HG02763 (cell line): Measurements from ENCODE around the gene ABHD12.
"Not testable (repeated sequence)": the region's sequence is repeated elsewhere in the genome, so short reads cannot be mapped to it uniquely, and the experiment has no call there.

Source experiments
- ATAC-seq: cut with Tn5 transposase; IDR thresholded peaks from one replicate; pipeline ENCODE4 v1.9.1; 2021; ENCODE audit warnings: mild to moderate bottlenecking, moderate library complexity; ENCODE audit not compliant: unreplicated experiment

The ABHD12 gene

DNA sequence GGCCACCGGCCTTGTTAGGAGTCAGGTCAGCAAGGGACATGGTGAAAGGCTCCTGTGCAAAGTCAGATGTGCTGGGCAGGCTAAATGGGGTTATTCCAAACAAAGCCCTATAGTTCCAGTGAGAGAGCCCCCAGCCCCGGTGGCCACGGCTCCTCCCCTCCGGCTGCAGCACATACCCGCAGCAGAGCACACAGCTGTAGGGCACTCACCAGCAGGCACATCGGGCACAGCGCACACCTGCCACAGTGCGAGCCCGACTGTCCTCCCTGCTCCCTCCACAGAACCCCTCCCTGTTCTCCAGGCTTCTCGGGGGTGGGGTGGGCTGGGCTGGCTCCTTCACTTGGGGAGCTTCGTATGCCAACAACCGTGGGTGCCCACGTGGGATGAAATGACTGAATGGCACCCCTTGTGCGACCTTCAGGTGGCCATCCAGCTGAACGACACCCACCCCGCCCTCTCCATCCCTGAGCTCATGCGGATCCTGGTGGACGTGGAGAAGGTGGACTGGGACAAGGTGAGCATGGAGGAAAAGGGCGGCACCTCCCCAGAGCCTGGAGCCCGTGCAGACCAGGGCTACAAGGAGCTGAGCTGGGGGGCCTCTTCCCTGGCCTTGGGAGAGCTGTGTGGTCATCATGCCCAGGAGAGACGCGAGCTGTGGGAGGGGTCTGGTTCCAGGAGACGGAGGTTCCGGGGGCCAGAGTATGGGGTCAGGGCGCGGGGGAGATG is 111.8 kb downstream of the ABHD12 start:
- ATAC-seq, result no peak

DNA sequence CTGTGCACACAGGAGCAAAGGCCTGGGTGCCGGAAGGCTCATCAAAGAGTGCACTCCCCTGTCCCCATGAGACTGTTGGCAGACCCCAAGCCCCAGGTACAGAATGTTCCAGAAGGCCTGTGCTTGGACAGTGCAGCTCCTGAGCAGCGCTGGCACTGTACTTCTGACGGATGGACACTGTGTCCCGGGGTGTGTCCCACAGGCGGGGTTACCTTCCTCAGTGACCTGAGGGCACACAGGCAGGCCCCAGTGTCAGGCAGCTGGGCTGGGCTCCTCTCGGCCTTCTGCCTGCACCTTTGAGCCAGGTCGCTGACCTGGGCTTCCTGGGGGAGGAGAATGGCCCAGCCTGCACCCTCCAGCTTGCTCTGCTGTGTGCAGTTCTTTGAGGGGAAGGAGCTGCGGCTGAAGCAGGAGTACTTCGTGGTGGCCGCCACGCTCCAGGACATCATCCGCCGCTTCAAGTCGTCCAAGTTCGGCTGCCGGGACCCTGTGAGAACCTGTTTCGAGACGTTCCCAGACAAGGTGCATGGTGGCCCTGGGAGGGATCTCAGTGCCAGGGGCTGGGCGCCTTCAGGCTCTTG is 112.6 kb downstream of the ABHD12 start:
- no peak for ATAC-seq

DNA sequence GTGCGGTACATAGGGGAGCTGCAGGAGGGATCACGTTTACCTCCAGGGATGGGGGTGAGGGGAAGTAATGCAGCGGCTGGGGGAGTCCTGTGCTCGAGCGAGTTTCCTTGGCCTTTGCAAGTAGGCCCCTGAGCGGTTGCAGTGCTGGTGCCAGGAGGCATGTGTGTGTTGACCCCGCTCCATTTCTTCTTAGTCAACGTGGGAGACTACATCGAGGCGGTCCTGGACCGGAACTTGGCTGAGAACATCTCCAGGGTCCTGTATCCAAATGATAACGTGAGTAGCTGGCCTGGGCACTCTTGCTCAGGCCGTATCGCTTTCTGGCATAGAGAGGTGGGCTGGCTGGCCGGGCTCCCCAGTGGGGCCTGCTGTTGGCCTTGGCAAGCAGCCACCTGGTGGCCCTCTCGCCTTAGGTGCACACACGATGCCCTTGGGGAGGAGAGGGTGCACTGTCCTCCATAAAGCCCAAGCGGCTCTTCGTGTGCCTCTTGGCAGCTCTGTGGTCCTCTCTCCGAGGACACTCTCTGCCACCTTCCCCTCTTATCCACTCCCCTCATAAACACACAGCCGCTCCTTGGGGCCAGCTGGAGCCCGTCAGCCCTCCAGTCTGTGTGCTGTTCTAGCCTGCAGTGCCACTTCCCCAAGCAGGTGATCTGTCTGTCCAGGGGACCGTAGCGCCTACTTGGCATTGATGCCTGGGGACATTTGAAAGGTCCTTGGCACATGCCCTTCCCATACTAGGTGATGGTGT is 113.4 kb downstream of the ABHD12 start:
- no peak for ATAC-seq

DNA sequence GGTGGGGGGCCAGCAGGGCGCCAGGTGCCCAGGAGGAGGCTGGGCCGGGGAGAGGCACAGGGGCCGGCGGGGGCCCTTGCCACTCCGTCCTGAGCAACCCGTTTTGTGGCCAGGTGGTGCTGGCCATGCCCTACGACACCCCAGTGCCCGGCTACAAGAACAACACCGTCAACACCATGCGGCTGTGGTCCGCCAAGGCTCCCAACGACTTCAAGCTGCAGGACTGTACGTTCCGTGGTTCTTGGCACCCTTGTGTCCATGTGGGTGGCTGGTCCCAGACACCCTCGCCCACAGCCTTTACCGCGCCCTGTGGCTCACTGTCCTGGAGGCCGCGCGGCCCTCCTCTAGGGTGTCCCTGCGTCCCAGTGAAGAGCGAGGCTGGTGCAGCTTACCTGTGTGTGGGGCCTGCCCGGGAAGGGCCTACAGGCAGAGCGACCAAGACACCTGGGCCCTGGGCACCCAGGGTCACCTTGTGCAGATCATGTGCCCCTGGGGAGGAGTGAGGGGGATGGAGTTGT is 114.0 kb downstream of the ABHD12 start:
- ATAC-seq, result no peak

DNA sequence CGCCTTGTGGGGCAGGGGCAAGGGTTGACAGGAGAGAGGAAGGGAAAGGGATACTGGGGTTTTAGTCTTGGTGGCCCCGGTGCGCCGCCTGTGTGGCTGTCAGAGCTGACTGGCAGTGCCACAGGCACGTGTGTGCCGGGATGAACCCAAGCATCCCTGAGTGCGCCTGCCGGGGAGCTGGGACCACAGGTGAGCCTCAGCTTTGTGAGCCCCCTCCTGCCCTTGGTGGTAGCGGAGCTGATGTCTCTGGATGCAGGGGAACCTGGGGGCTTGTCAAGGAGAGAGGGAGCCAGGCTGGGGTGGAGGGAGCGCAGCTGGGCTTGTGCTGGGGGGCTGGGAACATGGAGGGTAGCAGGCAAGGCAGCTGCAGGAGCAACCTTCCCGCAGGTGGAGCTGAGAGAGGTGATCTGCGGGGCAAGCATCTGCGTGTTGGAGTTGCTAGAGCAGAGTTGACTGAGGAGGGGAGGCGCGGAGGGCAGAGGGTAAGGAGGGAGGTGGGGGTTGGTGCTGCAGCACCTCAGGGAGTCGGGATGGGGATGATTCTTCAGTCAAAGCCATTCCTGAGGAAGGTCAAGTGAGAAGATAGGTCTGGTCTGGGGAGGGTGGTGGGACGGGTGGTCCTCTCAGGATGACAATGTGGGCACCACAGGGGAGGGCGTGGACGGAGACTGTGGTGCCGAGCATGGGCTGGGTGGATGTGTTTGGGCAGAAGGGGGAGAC is 114.7 kb downstream of the ABHD12 start:
- no peak for ATAC-seq

DNA sequence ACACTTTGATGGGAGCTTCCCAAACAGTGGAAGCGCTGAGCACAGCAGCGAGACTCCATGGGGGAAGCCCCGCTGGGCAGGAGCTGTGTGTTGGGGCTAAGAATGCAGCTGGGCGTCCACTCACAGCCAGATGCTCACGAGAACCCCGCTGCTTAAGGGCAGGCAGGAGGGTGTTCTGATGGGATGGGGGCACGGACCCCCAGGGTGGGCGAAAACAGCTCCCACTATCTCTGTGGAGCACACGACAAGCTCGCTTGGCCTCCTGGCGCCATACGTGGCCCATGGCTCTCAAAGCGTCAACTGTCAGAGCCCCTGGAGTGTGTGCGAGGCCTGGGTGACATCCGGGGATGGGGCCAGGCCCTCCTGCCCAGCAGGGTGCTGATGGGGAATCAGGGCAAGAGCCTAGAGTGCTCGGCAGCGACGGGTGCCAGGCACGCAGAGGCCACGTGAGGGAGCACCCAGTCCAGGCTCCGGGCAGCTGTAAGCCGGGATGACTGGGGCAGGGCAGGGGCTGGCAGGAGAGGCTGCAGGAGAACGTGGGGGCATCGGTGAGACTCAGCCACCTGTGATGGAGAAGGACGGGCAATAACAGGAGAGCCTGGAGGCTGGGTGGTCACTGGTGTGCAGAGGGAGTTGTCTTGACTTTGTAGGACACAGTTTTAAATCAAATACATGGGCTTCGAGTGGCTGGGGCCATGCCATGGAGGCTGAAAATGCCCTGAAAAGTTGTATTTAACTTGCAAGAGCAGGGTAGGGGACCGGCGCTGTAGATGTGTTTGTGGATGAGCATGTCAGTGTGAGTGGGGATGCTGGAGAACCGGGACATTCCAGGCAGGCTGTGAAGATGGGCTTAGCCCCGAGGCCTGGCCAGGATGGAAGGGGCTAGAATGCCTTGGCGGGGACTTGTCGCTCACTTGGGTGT is 115.5 kb downstream of the ABHD12 start:
- no peak for ATAC-seq

DNA sequence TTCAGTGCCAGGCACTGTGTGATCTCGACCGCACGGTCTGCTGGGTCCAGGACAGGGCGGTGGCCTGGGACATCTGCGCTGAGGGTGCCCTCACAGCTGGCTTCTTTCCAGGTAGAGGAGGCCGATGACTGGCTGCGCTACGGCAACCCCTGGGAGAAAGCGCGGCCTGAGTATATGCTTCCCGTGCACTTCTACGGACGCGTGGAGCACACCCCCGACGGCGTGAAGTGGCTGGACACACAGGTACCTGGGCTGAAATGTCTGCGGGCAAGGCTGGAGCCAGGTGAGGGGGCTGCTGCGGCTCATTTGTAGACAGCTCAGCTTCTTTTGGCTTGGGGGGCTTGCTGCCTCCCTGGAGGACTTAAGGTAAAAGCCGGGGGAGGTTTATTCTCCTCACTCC is 116.2 kb downstream of the ABHD12 start:
- no peak for ATAC-seq

DNA sequence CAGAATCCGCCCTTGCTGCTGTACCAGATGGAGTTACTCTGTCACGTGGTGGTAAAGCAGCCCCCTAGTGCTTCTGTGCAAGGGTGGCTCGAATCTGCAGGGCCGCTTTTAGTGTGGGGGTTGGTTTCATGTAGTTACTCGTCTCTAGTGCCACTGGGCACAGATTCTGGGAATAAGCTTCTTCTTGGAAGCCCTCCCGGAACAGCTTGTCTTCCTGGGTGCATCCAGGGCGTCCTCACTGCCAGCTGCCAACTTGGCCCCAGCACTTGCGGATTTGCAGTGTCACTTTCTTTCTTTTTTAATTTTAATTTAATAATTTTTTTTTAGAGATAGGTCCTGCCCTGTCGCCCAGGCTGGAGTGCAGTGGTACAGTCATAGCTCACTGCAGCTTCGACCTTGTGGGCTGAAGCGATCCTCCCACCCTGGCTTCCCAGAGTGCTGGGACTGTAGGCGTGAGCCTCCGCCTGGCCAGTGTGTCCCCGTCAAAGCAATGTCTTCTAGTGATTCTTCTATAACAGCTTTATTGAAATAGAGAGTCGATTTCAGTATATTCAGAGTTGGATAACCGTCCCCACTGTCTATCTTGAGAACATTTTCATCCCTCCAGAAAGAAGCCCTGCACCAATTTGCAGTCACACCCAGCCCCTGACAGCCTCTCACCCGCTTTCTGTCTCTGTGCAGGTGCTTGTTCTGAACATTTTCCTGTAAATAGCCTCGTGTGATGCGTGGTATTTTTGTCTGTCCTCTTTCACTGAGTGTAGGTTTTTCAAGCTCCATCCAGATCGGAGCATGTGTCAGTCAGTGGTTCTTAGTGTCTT is 116.9 kb downstream of the ABHD12 start:
- no peak for ATAC-seq

DNA sequence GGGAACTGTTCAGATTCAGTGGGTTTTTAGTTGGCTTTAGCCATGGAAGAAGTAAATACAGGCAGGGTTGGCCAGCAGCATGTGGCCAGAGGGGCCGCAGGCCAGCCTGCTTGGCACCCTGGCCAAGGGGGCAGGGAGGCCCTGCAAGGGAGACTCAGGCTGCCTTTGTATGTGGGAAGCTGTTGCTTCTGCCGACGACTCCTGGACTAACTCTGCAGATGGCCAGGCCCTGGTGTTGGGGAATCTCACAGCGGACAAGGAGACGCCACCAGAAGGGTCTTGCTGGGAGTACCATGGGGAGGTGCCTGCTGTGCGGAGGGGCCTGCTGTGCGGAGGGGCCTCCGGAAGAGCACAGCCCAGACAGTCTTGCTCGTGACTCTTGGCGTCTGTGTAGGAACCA is 117.6 kb downstream of the ABHD12 start:
- ATAC-seq, result no peak

DNA sequence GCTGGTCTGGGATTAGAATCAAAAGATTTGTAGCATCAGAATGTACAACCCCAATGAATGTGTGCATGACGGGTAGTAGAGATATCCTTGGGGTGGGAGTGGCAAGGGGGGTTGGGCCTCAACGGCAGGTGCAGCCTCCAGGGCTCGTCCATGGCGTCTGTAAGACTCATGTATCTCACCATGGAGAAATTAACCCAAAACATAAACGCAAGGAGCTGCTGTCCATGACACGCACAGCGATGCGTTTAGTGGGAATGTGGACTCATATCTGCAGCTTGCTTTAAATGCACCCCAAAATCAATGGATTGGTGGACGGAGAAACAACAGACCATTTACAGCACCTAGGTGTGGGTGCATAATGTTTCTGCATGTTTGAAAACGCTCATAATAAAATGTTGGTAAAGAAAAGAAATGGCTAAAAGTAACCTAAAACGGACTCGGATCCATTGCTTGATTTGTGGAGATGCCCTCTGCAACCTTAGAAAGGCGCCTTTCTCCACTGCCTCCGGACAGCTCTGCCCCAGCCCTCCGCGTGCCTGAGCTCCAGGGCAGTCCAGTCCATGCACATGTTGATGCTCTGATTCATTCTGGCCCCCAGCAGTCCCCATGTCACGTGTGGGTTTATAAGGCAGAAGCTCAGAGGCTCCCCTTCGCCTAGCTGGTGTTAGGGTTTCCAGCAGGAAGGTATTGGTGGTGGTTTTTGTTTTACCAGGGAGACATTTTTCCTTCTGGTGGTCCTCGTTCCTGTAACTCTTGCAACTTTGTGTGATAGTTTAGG is 118.2 kb downstream of the ABHD12 start:
- no peak for ATAC-seq

DNA sequence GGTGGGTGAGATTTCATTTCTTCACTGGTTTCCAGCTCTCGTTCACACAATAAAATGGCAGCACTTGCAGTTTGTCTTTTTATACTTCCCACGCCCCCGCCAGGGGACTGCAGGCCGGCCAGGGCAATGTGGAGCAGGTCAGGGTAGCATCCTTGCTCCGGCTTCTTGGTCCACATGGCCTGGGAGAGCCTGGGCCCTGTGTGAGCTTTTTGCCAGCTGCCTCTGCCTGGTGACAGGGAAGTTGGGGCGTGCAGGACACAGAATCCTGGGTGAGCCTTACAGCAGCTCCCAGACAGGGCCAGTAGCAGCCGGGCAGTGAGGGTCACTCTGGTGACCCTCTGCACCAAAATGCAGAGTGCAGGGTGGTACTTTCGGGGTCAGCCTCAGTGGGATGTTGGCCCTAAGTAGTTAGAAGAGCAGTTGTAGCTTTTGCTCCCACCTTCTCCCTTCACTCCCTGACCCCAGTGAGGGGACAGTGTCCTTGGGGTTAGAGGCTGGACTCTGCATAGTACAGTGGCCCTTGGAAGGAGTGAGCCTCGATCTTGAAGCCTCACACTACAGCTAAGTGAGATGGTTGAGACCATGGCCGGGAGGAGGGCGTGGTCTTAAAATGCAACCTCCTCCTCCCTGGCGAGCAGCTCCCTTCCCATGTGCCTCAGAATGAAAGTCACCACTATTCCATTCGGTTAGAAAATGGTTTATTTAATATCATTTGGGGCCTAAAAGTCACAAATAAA is 119.0 kb downstream of the ABHD12 start:
- ATAC-seq, result no peak

DNA sequence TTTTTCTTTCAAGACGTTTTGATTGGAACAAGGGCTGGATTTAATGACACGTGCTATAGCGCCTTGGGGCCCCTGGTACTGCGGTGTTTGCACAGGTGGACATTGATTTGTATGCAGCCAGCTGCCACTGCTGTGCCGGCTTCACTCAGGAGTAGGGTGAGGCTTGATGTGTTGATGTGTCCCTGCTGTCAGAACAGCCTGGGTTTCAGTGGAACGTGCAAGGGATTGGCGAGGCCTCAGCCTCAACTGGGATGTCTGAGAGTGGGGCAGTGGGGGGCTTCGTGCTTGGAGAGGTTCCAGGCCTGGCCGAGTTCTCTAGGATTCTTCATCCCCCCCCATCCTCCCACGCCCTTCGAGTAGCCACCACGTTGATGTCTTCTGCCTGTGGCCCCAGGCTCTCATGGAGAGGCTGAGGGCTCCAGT is 119.8 kb downstream of the ABHD12 start:
- ATAC-seq, result no peak

DNA sequence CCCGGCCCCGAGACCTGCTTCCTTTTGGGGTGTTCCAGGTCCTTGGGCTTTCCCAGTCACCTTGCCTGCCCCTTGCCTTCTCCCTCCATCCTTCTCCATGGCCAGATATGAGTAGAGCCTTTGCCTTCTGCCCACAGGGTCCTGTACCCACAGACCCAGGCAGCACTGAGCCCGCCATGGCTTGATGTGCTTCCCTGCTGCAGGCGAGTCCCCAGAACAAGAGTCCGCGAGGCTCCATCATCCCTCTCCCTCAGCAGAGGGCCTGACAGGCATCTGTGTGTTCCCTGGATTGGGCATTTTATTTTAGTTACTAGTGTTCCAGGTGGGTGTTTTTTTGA is 120.8 kb downstream of the ABHD12 start:
- ATAC-seq, result no peak

DNA sequence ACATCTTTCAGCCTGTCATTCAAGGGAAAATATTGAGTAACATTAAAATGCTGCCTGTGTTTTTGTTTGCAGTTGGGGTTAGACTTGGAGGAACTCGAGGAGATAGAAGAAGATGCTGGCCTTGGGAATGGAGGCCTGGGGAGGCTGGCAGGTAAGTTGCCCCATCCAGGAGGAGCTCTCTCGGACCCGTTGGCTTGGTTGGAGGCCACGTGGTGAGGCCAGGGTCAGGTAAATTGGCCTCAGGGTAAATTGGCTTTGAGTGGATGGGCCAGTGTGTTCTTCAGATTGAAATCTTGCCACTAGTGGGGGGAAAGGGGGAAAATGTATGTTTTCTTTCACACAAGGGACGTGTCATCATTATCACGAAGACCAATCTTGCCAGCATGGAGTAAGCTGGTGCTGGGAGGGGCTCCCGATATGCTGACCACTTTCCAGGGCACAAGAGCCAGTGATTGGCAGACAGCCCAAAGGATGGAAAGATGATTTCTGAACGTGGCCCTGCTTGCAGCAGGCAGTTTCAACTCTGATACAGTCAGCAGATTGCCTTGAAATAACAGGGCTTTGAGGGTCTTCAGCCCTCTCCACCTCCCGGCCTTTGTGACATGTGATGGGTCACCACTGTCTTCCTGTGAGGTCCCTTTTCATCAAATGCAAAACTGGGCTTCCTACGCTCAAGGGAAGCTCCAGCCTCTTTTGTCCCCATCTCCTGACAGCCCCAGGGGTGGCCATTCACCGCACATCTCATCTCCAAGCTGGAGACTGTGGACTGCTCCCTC is 121.4 kb downstream of the ABHD12 start:
- ATAC-seq, result no peak

DNA sequence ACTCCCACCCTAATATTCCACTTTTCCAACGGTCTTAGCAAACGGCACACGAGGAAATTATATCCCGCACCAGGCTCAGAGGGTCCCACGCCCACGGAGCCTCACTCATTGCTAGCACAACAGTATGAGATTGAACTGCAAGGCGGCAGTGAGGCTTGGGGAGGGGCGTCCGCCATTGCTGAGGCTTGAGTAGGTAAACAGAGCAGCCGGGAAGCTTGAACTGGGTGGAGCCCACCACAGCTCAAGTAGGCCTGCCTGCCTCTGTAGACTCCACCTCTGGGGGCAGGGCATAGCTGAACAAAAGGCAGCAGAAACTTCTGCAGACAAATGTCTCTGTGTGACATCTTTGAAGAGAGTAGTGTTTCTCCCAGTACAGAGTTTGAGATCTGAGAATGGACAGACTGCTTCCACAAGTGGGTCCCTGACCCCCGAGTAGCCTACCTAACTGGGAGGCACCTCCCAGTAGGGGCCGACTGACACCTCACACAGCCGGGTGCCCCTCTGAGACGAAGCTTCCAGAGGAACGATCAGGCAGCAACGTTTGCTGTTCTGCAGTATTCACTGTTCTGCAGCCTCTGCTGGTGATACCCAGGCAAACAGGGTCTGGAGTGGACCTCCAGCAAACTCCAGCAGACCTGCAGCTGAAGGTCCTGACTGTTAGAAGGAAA is 129.7 kb downstream of the ABHD12 start:
- ATAC-seq, result not testable (repeated sequence)

DNA sequence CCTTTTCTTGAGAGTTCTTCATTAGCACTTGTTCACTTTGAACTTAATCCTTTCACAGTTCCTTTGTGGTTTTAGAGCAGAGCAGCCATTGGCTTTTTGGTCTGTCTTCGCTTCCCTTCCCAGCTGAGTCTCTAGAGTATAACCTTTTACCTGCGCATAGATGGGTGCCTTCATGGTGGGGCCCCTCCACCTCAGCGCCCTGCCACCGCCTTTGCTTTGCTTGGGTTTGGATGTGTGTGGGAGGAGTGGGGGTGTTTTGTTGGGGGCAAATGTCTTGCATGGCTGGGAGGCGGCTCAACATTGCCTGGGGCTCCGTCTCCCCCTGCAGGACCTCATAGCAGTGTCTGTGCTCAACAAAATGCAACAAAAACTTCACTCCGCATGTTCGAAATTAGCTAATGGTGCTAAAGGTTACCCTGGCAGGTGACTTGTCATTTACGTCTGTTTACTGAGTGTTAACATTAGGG is 130.8 kb downstream of the ABHD12 start:
- ATAC-seq, result no peak

DNA sequence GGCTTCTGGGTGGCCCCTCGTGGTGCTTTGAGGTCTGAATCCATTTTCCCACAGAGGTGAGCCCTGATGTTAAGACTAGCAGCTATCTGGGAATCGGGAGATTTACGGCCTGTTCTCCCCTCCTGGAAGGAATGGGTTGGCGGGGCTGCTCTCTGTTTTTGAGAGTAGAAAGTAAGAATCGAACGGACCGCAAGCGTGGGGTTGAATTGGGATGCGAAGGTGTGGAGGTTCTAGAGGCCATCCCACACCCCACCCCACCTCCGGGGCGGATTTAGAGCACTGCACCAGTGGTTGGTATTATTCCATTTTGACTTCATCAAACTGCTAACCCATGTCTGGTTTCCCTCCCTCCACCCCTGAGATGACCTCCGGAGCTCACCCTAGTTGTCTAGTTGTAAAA is 131.3 kb downstream of the ABHD12 start:
- ATAC-seq, result no peak
